ENCODE results near the gene PGAP1. TPM values are rescaled to one million over a fixed set of nuclear protein-coding genes. Genes with fewer than 3 reads are reported as not detected.

PGAP1 gene
- total and polyA plus RNA-seq, 2 donors from 2014 or later, result 1.9 to 10.1 TPM

DNA sequence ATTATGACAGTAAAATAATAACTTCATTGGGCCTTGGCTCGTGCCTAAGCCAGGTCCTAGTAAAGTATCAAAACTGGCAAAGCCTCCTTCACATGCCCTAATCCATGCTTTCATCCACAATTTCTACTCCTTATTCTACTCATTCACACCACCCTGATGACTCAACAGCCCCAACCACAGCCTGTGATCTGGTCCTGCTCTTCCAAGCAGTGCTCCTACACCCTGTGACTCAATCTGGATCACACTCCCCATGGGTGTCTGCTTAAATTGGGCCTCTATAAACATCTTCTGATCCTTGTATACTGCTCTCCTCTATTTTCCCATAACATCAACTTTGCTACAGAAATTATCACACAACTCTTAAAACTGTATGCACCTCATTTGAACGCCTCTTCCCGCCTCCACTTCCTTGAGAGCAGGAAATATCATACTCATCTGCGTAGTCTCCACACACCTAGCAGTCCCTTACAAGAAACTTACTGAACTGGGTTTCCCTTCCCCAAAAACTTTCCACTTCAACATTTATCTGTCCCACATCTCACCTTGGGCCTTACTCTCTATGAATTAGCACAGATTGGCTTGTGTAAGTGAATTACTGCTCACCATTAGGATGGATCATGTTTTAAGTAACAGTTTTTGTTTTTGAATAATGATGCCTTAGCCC, 142.9 kb downstream of the PGAP1 start:
- H3K9me3 ChIP-seq (ENCODE audit: control insufficient read depth in 2 of 3, insufficient read depth in 1 of 3, low read length in 3 of 3), result no peaks in the 10 kb centered on the region
- no peak overlapping the region for H3K27ac ChIP-seq (ENCODE audit: low read depth in 2 of 2, low read length in 2 of 2)
- H3K27me3 ChIP-seq (ENCODE audit: control insufficient read depth, insufficient read depth, low read length), result no peaks in the 10 kb centered on the region
- H3K4me1 ChIP-seq (ENCODE audit: control insufficient read depth in 2 of 3, insufficient read depth in 2 of 3, low read depth in 1 of 3, low read length in 3 of 3), result no peaks in the 10 kb centered on the region
- no peak for DNase-seq
- H3K4me3 ChIP-seq (ENCODE audit: low read length in 3 of 3), result no peak overlapping the region
- intact Hi-C loops (cut with DNase I), result no loop called here
- no peak for FAIRE-seq
- no peak overlapping the region for H3K9ac ChIP-seq (ENCODE audit: low read length in 3 of 3)
- TF ChIP-seq, protein P1, sequence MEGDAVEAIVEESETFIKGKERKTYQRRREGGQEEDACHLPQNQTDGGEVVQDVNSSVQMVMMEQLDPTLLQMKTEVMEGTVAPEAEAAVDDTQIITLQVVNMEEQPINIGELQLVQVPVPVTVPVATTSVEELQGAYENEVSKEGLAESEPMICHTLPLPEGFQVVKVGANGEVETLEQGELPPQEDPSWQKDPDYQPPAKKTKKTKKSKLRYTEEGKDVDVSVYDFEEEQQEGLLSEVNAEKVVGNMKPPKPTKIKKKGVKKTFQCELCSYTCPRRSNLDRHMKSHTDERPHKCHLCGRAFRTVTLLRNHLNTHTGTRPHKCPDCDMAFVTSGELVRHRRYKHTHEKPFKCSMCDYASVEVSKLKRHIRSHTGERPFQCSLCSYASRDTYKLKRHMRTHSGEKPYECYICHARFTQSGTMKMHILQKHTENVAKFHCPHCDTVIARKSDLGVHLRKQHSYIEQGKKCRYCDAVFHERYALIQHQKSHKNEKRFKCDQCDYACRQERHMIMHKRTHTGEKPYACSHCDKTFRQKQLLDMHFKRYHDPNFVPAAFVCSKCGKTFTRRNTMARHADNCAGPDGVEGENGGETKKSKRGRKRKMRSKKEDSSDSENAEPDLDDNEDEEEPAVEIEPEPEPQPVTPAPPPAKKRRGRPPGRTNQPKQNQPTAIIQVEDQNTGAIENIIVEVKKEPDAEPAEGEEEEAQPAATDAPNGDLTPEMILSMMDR (IDR thresholded peaks at IDR 0.05; ENCODE audit: borderline replicate concordance, extremely low read depth, insufficient read depth), result no peak
- peaks cover 10 to 56% (median 42%) of the 10 kb centered on the region in 3 donors for H3K36me3 ChIP-seq (ENCODE audit: control insufficient read depth in 2 of 3, insufficient read depth in 3 of 3, low read length in 3 of 3)

Other genes with a start within 250 kb of the PGAP1 start
- gene GTF3C3, start 127.0 kb downstream of the PGAP1 start, total RNA-seq, result 27.7 TPM
- gene GTF3C3, start 127.0 kb downstream of the PGAP1 start, polyA plus RNA-seq (ENCODE audit: insufficient read depth, low read depth, low replicate concordance), result 10.1 TPM
- not detected for gene C2orf66, start 117.4 kb downstream of the PGAP1 start, total RNA-seq
- gene C2orf66, start 117.4 kb downstream of the PGAP1 start, polyA plus RNA-seq (ENCODE audit: insufficient read depth, low read depth, low replicate concordance), result not detected

Data from kidney (tissue), 14 donors.